A549 treated with RU486 at 1 μM for 4 hours (cell line): ENCODE measurements around the gene OR52N5. TPM values are rescaled to one million over a fixed set of nuclear protein-coding genes. Genes with fewer than 3 reads are reported as not detected.

ENCODE experiments used
- total RNA-seq: library from RNA; stranded (reverse); fragments of 200-300 nt; extraction: Qiagen RNA extraction; gene quantifications from 5 replicates; pipeline ENCODE4 v1.2.3, GENCODE V29; 2022; ENCODE audit warnings: low read depth

The OR52N5 gene
- total RNA-seq, result not detected in 5 replicates

GRCh38 chr11:5783255-5783654, at the start of gene OR52N5:
TSS of gene OR52N5 (minus strand) at chr11:5783355. CDS start at chr11:5778634, 4,721 bp downstream.

DNA sequence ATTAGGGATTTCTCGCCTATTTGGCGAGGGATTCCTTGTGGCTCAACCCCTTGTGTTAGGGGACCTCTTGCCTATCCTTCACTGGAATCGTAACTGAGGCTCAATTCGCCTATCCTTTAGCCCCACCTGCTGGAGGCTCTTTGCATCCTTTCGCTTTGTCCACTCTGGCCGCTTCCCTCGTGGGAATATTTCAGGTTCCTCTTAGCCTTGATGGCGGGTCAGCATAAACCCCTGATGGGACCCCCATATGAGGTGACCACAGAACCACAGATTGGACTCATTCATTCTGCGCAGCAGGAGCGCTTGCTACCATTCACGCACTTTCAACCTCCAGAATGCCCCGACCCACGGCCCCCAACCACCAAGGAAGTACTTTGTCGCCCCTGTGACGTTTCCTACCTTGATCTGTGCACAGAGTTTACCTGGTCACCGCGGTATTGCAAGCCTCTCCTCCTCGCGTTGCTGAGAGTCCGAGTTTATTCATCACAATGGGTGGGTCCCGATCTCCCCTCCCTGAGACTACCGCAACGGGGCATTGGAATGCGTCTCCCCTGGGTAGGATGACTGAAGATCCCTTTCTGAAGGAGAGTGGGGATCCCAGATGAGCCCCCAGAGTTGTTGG, 25.5 kb upstream of the OR52N5 start, which contains the start of gene OR52N2:
TSS of gene OR52N2 (plus strand) at position 425 of the 622 bp plus-strand sequence. CDS start 11,412 bp downstream, outside the sequence.

DNA sequence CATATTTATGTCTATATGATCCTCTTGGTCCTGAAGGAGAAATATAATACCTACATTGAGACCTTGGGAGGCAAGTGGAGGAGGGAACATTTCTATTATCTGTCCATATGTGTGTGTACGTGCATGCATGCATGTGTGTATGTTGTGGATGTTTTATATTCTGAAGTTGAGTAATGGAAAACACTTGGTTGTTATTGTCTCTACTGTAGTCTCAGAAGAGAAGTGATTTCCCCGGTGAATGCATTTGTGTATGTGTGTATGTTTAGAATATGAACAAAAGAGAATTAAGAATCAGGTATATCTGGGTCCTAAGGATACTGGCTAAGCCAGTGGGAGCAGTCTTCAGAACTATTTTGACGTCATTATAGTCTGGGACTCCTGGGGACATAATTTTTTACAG, 8.0 kb upstream of the OR52N5 start, which contains the start of gene OR52N1:
TSS of gene OR52N1 (minus strand) at position 101 of the 400 bp plus-strand sequence. CDS start 2,449 bp downstream, outside the sequence.

DNA sequence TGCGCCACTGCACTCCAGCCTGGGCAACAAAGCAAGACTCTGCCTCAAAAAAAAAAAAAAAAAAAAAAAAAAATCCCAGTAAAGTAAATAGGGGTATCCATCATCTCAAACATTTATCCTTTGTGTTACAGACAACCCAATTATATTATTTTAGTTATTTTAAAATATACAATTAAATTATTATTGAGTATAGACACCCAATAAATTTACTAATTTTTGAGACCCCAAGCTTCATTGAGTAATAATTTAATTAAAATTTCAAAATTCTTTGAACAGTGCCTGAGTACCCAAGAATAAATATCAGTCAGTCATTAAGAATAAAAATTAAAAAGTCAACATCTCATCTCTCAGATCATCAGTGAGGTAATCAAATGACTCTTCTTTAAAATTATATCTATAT, 29.2 kb downstream of the OR52N5 start, which contains the start of gene OR52N4:
TSS of gene OR52N4 (plus strand) at position 301 of the 400 bp plus-strand sequence. CDS start 498 bp downstream, outside the sequence.

DNA sequence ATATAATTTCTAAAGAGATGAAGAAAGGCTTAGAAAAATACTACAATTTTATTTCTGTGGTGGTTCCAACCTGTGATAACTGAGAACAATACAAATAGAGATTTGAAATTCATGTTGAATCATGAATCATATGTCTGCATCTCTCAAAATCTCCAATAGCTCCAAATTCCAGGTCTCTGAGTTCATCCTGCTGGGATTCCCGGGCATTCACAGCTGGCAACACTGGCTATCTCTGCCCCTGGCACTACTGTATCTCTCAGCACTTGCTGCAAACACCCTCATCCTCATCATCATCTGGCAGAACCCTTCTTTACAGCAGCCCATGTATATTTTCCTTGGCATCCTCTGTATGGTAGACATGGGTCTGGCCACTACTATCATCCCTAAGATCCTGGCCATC, 46.8 kb downstream of the OR52N5 start, which contains the start of gene OR56B1:
TSS of gene OR56B1 (plus strand) at position 53 of the 400 bp plus-strand sequence. CDS start at position 122, 69 bp downstream.

Other genes with a start within 250 kb of the OR52N5 start
- not detected in 5 replicates for gene OR52H1, start 234.8 kb downstream of the OR52N5 start, total RNA-seq
- not detected in 5 replicates for gene OR52B6, start 202.5 kb downstream of the OR52N5 start, total RNA-seq
- 8.9 to 13.1 TPM (median 12.4 TPM) in 5 replicates for gene TRIM6, start 186.7 kb downstream of the OR52N5 start, total RNA-seq
- gene TRIM34, start 158.4 kb downstream of the OR52N5 start, total RNA-seq, result 2.7 to 5.1 TPM (median 3.9 TPM) in 5 replicates
- 11.8 to 13.5 TPM (median 12.2 TPM) in 5 replicates for gene TRIM5, start 98.3 kb downstream of the OR52N5 start, total RNA-seq
- gene TRIM22, start 93.6 kb downstream of the OR52N5 start, total RNA-seq, result 0.39 to 1.9 TPM (median 0.85 TPM) in 5 replicates
- not detected in 5 replicates for gene OR56B1, start 46.9 kb downstream of the OR52N5 start, total RNA-seq
- not detected in 5 replicates for gene OR52N4, start 29.1 kb downstream of the OR52N5 start, total RNA-seq
- not detected in 5 replicates for gene OR52N1, start 7.9 kb upstream of the OR52N5 start, total RNA-seq
- gene OR52N2, start 25.6 kb upstream of the OR52N5 start, total RNA-seq, result not detected in 5 replicates
- gene OR52E6, start 58.5 kb upstream of the OR52N5 start, total RNA-seq, result not detected in 5 replicates
- gene OR52E8, start 74.3 kb upstream of the OR52N5 start, total RNA-seq, result not detected in 5 replicates
- not detected in 5 replicates for gene OR52E4, start 97.3 kb upstream of the OR52N5 start, total RNA-seq
- gene OR52E5, start 109.9 kb upstream of the OR52N5 start, total RNA-seq, result not detected in 5 replicates
- not detected in 5 replicates for gene OR56A3, start 158.9 kb upstream of the OR52N5 start, total RNA-seq
- not detected in 5 replicates for gene OR56A5, start 185.1 kb upstream of the OR52N5 start, total RNA-seq
- gene OR52L1, start 203.6 kb upstream of the OR52N5 start, total RNA-seq, result not detected in 5 replicates
- gene OR56A4, start 223.6 kb upstream of the OR52N5 start, total RNA-seq, result not detected in 5 replicates
- gene OR56A1, start 247.4 kb upstream of the OR52N5 start, total RNA-seq, result not detected in 5 replicates